GM21737 (cell line): ENCODE measurements around the gene KDM3A.
"Not testable (repeated sequence)": the region's sequence is repeated elsewhere in the genome, so short reads cannot be mapped to it uniquely, and the experiment has no call there.

Experiments used
- ATAC-seq: cut with Tn5 transposase; IDR thresholded peaks from one replicate; pipeline ENCODE4 v1.9.1; 2021; ENCODE audit warnings: mild to moderate bottlenecking, moderate library complexity; ENCODE audit not compliant: unreplicated experiment

Gene KDM3A

DNA sequence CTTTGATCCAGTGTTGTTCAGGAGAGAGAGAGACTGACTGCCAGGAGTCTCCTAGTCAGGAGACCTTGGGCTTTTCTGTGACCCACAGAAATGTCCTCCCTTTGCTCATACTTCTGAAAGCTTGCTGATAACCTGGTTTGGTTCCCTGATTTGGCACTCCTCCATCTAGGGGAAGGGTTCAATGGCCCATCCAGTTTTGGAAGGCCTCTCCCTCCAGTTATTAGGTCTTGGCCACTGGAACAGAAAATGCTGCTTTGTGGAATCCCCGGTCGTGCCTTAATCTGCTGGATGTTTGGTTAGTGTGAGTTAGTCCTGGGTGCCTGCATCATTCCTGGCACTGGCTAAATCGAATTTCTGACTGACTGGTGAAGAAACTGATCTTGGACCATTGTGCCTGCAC is 35.7 kb downstream of the KDM3A start:
- ATAC-seq, result no peak

DNA sequence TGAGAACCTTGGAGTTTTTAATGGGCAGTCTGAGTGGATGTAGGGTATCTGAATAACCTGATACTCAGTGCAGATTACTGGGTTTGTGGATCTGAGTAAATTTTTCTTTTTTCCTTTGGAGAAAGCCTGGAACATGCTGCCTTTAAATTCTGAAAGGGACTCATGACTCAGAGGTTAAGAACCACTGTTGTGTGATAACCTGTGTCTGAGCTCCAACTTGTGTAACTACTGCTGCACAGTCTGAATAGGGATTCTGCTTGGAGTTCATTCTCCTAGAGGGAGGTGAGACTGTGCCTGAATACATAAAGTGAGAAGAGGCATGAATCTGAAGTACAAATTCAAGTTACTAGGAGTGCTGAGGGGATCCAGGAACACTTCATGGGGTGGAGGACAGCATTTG is 36.2 kb downstream of the KDM3A start:
- no peak for ATAC-seq

DNA sequence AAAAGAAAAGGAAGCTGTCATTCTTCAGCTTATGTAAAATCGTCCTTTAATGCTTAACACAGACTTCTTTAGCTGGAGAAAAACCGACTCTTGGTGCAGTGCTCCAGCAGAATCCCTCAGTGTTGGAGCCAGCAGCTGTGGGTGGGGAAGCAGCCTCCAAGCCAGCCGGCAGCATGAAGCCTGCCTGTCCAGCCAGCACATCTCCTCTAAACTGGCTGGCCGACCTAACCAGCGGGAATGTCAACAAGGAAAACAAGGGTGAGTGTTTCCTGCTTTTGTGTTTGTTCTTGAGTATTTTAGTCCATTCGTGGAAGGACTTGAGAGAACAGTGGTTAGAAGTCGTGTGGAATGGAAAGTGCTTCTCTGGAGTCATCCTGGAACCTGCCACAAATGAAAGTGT is 38.9 kb downstream of the KDM3A start:
- ATAC-seq, result no peak

DNA sequence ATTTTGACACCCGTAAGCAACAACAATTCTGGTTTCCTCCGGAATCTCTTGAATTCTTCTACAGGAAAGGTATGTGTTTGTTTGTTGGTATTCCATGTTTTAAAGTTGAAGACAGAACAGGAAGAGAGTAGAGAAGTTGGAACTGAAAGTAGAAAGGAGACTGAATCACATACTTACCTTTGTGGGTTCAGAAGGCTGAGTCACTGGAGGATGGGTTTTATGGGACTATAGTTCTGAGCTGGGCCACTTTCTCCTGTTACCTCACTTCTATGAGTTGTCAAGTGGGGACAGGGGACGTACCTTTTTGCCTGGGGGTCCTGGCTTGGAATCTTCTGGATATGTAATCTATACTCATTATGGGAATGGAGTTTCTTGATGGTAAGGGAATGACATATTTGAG is 40.9 kb downstream of the KDM3A start:
- ATAC-seq, result no peak

DNA sequence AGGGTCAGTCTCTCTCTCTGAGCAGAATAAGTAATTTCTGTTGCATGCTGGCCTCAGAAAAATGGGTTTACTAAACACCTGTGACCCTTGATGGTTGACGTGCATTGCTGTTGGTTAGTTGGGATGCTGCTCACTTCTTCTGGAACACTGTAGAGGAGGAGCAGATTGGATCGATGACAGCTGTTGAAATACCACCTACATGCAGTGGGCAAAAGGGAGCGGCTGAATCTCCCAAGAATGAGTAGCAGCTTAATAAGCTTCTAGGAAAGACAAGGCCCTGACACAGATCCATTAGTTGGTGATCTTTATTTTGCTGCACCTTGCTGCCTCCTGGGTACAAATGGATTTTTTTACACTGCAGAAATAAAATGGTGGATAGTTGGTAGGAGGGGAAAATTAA is 43.2 kb downstream of the KDM3A start:
- no peak for ATAC-seq

DNA sequence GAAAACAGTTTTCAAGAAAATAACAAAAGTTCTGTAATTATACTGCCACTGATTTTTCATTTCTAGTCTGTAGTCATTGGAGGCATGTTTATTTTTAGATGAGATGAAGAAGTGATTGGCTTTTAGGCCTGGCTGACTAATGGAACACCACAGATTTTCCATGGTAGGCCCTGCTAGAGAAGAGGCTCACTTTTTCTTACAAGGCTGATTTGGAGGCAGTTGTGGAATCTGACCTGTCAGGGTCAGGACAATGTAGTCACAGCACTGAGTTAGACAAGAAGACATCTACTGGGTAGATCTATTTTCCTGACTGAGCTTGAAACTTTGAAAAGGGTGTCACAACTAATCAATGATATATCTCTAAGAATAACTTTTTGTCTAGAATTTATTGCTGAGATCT is 43.9 kb downstream of the KDM3A start:
- no peak for ATAC-seq

DNA sequence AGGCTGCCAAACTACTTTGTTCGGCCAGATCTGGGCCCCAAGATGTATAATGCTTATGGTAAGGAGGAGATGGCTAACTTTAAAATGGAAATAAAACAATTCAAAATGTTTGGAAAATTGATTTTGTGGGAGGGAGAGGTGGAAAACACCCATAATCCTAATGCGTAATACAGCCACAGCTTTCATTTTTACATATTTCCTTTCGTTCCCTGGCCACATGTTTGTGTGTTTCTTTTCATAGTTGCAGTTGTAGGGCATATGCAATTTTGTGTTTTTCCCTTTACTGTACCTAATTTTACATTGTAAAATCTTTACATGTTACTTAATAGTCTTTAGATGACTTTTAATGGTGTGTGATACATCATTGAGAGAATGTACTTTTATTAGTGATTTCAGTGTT is 44.6 kb downstream of the KDM3A start:
- no peak for ATAC-seq

DNA sequence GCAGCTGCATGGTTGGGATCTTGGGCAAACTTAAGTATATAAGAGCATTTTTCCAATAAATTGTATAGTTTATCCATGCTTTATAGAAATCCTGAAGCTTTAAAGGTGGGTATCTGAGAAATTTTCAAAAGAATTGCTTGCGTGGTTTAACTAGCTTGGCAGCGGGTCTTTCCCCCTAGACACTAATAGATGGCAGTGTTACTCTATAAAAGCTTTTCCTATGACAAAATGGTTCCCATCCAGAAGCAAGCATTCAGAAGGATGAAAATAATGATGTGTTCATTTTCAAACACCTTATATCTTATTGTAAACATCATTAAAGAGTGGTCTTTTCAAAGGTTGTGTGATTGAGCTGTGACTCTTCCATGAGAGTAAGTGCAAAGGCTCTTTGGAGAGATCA is 45.9 kb downstream of the KDM3A start:
- ATAC-seq, result no peak

DNA sequence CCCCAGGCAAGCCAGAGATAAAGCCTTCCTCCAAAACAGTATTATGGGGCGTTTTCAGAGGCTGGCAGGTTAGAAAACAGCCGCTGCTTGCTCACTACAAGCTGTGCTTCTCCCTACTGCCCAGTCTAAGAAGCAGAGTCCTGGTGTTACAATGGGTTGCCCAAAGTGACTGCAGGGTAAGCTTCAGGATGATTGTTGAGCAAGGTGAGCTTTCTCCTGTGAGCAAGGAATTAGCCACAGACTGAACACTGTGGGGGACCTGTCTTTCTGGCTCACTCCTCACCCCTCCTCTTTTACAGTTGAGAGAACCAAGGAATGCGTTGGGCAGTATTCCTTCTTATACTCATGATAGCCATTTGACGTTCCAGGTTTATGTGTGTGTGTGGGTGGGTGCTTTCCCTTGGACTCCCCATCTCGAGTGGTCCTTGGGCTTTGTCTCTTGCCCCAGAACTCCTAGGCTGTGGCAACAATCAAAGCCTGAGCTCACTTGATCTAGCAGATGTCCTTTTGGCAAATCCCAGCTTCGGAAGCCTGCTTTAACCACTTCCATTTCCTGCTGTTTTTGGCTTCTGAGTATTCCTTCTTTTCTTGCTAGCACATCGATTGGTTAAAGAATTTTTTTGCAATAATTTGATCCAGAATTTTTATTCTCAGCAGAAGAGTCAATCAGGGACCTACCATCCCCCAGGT is 47.5 kb downstream of the KDM3A start:
- no peak for ATAC-seq

DNA sequence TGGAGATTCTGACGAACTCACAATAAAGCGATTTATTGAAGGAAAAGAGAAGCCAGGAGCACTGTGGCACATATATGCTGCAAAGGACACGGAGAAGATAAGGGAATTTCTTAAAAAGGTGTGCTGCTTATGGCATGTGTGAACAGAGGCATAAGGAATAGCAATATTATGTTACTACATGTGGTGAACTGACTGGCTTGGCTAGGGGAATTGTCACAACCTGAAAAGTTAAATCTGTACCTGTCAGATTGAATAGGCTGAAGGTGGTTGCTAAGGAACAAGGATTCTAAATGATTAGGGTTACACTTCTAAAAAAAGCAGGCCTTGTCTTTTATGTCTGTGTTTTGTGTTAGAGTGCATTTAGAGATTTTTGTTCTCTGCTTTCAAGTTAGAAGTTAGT is 48.4 kb downstream of the KDM3A start:
- ATAC-seq, result no peak

DNA sequence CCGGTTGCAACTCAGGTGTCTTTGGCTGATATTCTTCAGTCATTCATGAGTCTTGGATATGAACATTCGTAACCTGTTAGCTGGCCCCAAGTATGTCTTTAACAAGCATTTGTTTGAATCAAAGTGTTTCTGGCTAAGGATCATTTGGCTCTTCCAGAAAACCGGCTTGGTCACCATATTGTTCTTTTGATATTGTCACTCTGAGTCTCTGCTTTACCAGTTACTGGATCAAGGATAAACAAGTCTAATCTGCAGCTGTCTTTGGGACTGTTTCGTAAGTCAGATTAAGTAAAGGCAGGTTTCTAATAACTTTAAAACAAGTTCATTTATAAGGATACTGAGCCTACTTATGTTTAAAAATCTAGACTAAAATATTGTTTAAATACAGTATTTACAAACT is 49.1 kb downstream of the KDM3A start:
- ATAC-seq, result no peak

DNA sequence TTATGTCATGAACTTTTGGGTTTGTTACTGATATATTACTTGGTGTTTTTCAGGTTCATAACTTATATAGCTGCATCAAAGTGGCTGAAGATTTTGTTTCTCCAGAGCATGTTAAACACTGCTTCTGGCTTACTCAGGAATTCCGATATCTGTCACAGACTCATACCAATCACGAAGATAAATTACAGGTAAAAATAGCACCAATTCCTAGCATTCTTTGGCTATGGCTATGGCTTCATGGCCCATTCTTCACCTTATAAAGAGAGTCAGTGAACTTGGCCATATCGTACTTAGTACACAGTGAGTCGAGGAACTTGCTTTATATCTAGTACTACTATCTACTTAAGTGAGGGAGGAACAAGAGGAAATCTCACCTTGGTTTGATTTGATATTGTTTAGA is 49.9 kb downstream of the KDM3A start:
- ATAC-seq, result no peak

DNA sequence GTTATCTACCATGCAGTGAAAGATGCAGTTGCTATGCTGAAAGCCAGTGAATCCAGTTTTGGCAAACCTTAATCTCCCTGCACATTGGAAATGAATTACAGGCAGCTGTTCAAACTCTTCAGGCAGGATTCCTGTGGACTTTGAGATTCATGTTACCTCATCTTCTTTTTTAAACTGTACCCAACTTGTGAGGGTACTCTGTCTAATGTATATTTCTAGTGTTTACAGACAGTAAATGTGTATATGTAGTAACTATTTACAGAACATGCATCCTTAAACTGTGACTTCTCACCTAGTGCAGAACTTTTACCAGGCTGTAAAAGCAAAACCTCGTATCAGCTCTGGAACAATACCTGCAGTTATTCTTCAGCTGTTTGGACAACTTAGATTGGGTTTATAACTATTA is 50.9 kb downstream of the KDM3A start:
- ATAC-seq, result no peak

DNA sequence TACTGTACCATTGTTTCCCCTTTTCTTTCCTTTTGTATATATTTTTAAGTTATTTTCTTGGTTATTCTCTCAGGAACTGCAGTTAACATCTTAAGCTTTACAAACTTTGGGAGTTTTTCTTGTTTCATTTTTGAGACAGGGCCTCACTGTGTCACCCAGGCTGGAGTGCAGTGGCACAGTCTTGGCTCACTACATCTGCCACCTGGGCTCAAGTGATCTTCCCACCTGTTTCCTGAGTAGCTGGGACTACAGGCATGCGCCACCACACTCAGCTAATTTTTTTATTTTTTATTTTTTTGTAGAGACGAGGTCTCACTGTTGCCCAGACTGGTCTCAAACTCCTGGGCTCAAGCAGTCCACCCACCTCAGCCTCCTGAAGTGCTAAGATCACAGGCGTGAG is 55.2 kb downstream of the KDM3A start:
- not testable (repeated sequence) for ATAC-seq

DNA sequence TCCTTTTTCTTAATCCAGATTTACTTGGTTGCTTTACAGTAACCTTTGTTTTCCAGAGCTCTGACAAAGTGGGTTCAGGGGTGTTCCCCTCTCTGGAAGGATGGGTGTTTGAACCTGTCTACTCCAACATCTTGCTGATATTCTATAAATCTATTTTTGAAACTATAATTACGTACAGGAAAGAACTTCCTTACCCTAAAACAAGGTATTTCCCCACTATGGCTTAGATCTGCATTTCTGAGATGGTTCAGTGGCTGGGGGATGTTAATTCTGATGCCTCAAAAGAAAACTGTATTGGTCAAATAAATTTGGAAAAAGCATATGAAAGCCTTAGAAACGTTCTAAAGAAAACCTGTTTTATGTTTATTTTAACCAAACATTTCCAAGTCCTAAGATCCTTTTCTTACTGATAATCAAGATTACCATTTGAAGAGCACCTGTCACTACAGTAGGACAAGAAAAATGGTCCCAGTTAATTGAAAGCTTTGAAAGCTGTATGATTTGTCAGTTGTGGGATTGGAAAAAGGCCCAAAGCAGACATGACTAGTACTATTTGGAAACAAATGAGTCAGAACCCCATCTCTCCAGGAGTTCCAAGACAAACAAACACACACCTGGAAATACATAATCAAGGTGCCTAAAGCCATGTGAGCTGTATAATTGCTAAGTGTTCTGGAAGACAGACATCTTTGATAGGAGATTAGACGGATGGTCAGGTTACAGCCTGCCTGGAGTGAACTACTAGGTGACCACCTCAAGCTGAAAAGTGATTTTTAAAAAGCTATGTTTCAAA is 57.5 kb downstream of the KDM3A start:
- ATAC-seq, result no peak

DNA sequence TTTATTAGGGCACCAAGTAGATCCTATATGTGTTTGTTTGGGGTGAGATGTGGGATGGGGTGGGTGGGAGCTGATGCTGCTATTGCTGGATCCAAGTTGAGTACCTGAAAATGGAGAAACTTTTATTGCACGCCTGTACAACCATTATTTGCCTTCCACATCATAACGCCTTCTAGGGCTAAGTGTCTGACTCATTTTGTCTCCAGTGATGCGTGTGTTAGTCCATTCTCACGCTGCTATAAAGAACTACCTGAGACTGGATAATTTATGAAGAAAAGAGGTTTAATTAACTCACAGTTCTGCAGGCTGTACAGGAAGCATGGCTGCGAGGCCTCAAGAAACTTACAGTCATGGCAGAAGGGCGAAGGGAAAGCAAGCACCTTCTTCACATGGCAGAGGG is 58.2 kb downstream of the KDM3A start:
- no peak for ATAC-seq

DNA sequence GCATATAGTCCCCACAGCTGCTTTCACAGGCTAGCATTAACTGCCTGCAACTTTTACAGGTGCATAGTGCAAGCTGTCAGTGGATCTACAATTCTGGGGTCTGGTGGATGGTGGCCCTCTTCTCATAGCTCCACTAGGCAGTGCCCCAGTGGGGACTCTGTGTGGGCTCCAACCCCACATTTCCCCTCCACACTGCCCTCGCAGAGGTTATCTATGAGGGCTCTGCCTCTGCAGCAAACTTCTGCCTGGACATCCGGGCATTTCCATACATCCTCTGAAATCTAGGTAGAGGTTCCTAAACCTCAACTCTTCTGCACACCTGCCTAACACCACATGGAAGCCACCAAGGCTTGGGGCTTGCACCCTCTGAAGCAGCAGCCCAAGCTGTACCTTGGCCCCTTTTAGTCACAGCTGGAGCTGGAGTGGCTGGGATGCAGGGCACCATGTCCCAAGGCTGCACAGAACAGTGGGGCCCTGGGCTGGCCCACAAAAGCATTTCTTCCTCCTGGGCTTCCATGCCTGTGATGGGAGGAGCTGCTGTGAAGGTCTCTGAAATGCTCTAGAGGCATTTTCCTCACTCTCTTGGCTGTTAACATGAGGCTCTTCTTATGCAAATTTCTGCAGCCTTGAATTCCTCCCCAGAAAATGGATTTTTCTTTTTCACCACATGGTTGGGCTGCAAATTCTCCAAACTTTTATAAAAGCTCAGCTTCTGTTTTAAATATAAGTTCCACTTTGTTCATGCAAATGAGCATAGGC is 59.3 kb downstream of the KDM3A start:
- ATAC-seq, result no peak

DNA sequence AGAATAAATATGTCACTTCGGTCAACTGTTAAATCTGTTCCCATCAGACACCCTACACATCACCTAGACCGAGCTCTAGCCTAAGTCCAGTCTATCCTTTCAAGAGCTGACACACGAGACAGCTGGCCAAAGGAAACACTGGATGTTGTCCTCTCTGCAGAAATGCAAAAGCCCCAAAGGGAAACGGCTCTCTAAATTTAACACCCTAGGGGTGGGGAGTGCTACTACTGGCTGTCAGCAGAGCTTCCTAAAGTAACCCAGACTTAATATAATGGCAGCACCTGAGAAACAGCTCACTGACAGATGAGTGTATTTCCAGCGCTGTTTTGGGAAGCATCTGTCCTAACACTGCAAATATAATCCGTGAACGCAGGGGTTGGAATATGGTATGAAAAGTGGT is 66.4 kb downstream of the KDM3A start:
- no peak for ATAC-seq

DNA sequence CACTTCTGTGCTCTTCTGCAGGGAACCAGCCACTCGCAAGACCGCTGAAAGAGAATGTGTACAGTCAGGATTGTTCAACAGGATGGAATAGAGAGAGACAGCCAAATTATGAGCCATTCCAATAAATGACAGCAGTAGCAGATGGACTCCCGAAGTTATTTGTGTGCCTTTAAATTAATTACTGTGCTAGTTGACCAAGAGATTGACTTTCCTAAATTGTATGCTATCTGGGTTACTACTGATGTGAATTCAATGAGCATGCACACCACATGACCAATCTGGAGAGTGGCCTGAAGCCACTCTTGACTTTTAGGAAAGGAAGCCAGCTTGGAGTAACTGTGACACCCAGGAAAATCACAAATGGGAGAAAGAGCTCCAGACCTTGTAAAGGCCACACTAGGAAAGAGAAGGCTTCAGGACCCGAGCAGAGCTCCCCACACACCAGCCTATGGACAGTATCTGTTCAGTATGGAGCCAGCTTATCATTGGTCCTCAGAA is 69.3 kb downstream of the KDM3A start:
- no peak for ATAC-seq

DNA sequence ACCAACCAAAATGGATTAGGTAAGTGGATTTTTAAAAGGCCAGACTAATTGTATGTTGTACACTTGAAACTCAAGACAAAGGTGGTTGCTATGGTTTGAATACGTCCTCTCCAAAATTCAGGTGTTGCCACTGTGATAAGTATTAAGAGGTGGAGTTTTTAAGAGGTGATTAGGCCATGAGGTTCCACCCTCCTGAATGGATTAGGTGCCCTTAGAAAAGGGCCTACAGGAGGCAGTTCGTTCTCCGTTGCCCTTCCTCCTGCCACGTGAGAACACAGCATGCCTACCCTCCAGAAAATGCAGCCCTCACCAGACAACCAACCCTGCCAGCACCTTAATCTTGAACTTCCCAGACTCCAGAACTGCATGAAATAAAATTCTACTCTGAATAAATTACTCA is 70.9 kb downstream of the KDM3A start:
- no peak for ATAC-seq

DNA sequence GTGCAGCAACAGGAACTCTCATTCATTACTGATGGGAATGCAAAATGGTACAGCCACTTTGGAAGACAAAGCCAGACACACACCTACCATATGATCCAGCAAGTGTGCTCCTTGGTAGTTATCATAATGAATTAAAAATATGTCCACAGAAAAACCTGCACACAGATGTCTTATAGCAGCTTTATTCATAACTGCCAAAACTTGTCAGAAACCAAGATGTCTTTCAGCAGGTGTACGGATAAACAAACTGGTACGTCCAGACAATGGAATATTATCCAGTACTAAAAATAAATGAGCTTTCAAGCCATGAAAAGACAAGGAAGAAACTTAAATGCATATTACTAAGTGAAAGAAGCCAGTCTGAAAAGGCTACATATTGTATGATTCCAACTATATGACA is 71.7 kb downstream of the KDM3A start:
- ATAC-seq, result no peak
